Mesenteric fat pad (tissue), 1 donor: Measurements from ENCODE around the gene ERCC1. TPM values are rescaled to one million over a fixed set of nuclear protein-coding genes. Genes with fewer than 3 reads are reported as not detected.

Source experiments
- DNase-seq: peaks from one replicate; pipeline ENCODE4 v3.0.0-alpha.2; 2020; ENCODE audit warnings: low spot score
- total RNA-seq: library from RNA; stranded (reverse); fragmentation: NEBNext Ultra II Directional; extraction: Animal tissue kit (Norgen Biotek cat#: 25700); gene quantifications from one replicate; pipeline ENCODE4 v1.2.1, GENCODE V29; 2021
- donor health status: DM: yes; HTN: yes; CAD: no.

Gene ERCC1
- total RNA-seq, 1 donor from 2014 or later = 82.3 TPM

GRCh38 chr19:45406226-45407090 lies 17.3 kb downstream of the ERCC1 start, which contains the start of gene POLR1G:
POLR1G (plus strand) TSS chr19:45406644; CDS start chr19:45406697, 53 bp downstream.
- no peak for DNase-seq

- DNase-seq = no peak
These were observed 18.1 kb downstream of the ERCC1 start for GRCh38 chr19:45405435-45406225.

GRCh38 chr19:45404557-45405434 lies 18.9 kb downstream of the ERCC1 start, which contains the start of gene PPP1R13L:
PPP1R13L (minus strand) TSS chr19:45405069; CDS start chr19:45398318, 6,751 bp downstream.
- no peak for DNase-seq

GRCh38 chr19:45403781-45404556 lies 19.7 kb downstream of the ERCC1 start:
- DNase-seq = no peak

- DNase-seq = no peak
These were observed 20.4 kb downstream of the ERCC1 start for GRCh38 chr19:45403272-45403671.

- DNase-seq = no peak
These were observed 21.2 kb downstream of the ERCC1 start for GRCh38 chr19:45402298-45403061.

- no peak for DNase-seq
These were observed 21.9 kb downstream of the ERCC1 start for GRCh38 chr19:45401815-45402214.

GRCh38 chr19:45400192-45400591 lies 23.5 kb downstream of the ERCC1 start:
- DNase-seq = no peak

GRCh38 chr19:45395821-45396617 lies 27.7 kb downstream of the ERCC1 start:
- DNase-seq = no peak

GRCh38 chr19:45391871-45392665 lies 31.6 kb downstream of the ERCC1 start:
- no peak for DNase-seq

- DNase-seq = no peak
These were observed 32.4 kb downstream of the ERCC1 start for GRCh38 chr19:45391346-45391745.

GRCh38 chr19:45385392-45386221 lies 38.1 kb downstream of the ERCC1 start:
- DNase-seq = no peak

GRCh38 chr19:45382426-45382825 lies 41.3 kb downstream of the ERCC1 start:
- no peak for DNase-seq

GRCh38 chr19:45380107-45380506 lies 43.6 kb downstream of the ERCC1 start:
- DNase-seq = no peak

- no peak for DNase-seq
These were observed 47.5 kb downstream of the ERCC1 start for GRCh38 chr19:45376045-45376724.
